AG04449 (cell line): ENCODE results near the gene POLA1.
A peak's percentile ranks its signal among the peaks of the same experiment; 100 is the strongest.

Experiments
- CTCF ChIA-PET: fragments of 350-600 bp; formaldehyde crosslinking; extraction: SDS; loops from one replicate; lab custom pipeline; 2021; ENCODE audit warnings: antibody characterized with exemption; lab: Yijun Ruan, JAX
- POLR2A ChIA-PET: fragments of 400-600, 350-600 bp; formaldehyde crosslinking; extraction: SDS; loops from one replicate; lab custom pipeline; 2020; ENCODE audit warnings: antibody characterized with exemption, inconsistent platforms; lab: Yijun Ruan, JAX
- DNase-seq: peaks from one replicate; pipeline ENCODE4 v3.0.0-alpha.2; 2010; ENCODE audit warnings: low read depth, low spot score
- H3K4me3 ChIP-seq: 2 replicates; pipeline ENCODE4 v1.5.1; 2011; ENCODE audit warnings: low read depth, mild to moderate bottlenecking, control low read depth, low read length
- TF ChIP-seq, protein P1 (sequence below): IDR thresholded peaks from one replicate; pipeline ENCODE4 v1.5.1; 2011; ENCODE audit warnings: mild to moderate bottlenecking, moderate library complexity, low read length, control low read depth, inconsistent platforms; ENCODE audit not compliant: insufficient read depth; ENCODE audit errors: missing control alignments

POLA1 gene, protein sequence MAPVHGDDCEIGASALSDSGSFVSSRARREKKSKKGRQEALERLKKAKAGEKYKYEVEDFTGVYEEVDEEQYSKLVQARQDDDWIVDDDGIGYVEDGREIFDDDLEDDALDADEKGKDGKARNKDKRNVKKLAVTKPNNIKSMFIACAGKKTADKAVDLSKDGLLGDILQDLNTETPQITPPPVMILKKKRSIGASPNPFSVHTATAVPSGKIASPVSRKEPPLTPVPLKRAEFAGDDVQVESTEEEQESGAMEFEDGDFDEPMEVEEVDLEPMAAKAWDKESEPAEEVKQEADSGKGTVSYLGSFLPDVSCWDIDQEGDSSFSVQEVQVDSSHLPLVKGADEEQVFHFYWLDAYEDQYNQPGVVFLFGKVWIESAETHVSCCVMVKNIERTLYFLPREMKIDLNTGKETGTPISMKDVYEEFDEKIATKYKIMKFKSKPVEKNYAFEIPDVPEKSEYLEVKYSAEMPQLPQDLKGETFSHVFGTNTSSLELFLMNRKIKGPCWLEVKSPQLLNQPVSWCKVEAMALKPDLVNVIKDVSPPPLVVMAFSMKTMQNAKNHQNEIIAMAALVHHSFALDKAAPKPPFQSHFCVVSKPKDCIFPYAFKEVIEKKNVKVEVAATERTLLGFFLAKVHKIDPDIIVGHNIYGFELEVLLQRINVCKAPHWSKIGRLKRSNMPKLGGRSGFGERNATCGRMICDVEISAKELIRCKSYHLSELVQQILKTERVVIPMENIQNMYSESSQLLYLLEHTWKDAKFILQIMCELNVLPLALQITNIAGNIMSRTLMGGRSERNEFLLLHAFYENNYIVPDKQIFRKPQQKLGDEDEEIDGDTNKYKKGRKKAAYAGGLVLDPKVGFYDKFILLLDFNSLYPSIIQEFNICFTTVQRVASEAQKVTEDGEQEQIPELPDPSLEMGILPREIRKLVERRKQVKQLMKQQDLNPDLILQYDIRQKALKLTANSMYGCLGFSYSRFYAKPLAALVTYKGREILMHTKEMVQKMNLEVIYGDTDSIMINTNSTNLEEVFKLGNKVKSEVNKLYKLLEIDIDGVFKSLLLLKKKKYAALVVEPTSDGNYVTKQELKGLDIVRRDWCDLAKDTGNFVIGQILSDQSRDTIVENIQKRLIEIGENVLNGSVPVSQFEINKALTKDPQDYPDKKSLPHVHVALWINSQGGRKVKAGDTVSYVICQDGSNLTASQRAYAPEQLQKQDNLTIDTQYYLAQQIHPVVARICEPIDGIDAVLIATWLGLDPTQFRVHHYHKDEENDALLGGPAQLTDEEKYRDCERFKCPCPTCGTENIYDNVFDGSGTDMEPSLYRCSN (N-terminal part only)

DNA sequence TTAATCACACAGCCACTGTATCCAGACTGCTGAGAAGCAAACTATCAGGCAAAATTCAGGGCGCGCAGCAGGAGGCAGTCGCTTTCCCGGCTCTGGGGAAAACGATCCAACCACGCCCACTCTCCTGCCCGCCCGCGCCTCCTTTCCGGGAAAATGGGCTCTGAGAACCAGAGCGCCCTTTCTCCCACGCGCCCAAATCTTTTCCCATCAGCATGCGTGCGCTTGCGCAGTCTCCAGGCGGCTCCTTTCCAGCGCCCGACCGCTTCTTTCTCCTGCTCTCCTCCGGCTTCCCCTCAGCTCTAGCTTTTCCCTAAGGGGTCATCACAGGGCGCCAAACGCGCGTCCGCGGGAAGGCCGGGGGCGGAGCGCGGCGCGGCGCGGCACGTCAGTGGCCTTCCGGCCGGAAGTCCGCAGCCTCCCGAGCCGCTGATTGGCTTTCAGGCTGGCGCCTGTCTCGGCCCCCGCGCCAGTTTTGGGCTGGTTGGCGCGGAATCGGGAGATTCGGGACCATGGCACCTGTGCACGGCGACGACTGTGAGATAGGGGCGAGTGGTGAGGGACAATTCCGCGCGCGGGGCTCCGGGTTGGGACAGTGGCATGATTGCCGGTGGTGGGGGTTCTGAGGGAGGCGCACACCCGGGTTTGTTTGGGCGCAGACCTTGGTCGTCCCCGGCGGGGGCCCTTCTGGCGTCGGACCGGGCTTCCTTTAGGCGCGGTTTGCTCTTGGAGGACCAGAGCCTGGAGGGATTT, at the start of gene POLA1:
POLA1 (plus strand) TSS at position 466 of the 750 bp plus-strand sequence; CDS start at position 510, 44 bp downstream.
- POLR2A ChIA-PET, result no interaction called here
- TF ChIP-seq, protein P1, sequence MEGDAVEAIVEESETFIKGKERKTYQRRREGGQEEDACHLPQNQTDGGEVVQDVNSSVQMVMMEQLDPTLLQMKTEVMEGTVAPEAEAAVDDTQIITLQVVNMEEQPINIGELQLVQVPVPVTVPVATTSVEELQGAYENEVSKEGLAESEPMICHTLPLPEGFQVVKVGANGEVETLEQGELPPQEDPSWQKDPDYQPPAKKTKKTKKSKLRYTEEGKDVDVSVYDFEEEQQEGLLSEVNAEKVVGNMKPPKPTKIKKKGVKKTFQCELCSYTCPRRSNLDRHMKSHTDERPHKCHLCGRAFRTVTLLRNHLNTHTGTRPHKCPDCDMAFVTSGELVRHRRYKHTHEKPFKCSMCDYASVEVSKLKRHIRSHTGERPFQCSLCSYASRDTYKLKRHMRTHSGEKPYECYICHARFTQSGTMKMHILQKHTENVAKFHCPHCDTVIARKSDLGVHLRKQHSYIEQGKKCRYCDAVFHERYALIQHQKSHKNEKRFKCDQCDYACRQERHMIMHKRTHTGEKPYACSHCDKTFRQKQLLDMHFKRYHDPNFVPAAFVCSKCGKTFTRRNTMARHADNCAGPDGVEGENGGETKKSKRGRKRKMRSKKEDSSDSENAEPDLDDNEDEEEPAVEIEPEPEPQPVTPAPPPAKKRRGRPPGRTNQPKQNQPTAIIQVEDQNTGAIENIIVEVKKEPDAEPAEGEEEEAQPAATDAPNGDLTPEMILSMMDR, result peak; percentile 30
- CTCF ChIA-PET, result interaction anchor here (0.6 kb wide), 1 partner anchor 17 kb away, joined by 3 read pairs; no protein-coding TSS in a partner anchor
- peak within 1 kb of the TSS; percentile 70 for H3K4me3 ChIP-seq
- peak; percentile 79 for DNase-seq

DNA sequence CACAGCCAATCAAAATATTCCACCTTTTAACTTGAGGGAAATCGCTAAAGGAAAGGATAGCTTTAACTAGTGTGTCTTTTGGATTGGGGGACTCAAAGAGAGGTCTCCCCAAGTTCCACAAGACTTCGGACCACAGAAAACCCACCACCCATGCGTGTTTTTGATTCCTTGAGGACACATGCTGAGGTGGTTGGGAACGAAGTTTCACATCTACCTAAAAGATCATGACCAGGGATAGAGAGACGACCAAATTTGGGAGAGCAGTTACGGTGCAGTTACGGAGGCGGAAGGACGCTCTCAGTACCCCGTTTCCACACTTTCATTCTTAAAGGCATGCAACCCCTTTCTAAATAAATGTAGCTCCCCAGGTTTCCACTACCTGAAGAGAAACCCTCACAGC, 47.7 kb upstream of the POLA1 start:
- DNase-seq, result no peak
- TF ChIP-seq, protein P1, result no peak
- no peak overlapping the region for H3K4me3 ChIP-seq
- POLR2A ChIA-PET, result no interaction called here
- CTCF ChIA-PET, result no interaction called here

DNA sequence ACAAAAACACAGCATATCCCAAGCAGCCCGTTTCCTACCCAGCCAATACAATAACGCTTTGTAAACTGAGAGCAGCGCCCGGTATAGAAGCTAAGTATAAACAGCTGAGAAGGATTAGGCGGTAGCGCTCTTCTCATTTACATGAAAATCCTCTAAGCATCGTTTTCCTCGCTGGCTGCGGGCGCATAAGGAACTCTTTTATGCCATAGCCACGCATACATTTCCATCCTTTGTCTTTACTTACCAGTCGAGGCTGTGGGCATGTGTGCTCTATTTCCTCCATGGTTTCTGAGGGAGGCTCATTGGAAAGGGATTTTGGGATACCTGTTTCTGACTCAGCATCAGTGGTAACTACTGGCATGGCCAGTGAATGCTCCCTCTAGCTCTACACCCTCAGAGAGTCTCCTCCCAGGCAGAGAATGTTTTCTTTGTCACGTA, 47.0 kb upstream of the POLA1 start:
- TF ChIP-seq, protein P1, result no peak
- peak overlapping the region; percentile 20 for H3K4me3 ChIP-seq
- DNase-seq, result no peak
- ChIA-PET POLR2A (no interaction called here), CTCF (interaction anchor here (1.0 kb wide), 1 partner anchor 18 kb away, joined by 4 read pairs; no protein-coding TSS in a partner anchor)

DNA sequence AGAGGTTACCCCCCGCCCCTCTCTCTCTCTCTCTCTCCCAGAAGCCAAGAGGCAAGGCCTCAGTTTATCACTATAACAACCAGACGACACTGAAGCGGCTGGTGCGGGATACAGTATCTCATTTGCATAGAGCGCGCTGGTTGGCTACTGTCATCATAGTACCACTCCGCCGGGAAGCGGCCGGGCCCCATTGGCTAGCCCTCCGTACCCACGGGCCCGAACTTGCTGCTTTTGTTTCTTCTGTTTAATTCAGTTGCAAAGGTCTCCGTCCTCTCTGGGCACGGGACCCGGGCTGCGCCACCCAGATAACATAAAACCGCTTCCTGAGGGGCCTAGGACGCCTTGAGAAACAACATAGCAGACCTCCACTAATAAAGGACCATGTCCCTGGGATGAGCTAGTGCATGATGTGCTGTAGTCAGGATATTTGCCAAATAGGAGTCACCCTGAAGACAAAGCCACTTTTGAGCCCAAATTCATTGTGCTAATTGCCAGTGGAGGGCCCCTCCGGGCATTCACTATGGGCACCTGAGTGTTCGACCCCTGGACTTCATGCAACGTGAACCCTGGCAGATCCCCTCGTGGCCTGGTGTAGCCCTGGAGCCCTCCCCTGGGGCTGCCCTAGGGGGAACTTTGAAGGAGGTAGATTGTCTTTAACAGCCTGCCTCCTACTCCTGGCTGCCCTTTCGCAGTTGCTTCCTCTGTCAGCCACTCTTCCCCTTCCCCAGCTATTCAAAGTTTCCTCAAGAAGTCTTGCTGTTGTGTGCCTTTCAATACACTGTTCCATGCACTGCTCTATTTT, 46.3 kb upstream of the POLA1 start, which contains the start of gene PCYT1B:
PCYT1B (minus strand) TSS at position 91 of the 802 bp plus-strand sequence. CDS start 242 bp downstream, outside the sequence.
- ChIA-PET CTCF (interaction anchor here (1.0 kb wide), 1 partner anchor 18 kb away, joined by 4 read pairs; no protein-coding TSS in a partner anchor), POLR2A (no interaction called here)
- H3K4me3 ChIP-seq, result peak within 1 kb of the TSS; percentile 29
- TF ChIP-seq, protein P1, result no peak
- DNase-seq, result no peak

DNA sequence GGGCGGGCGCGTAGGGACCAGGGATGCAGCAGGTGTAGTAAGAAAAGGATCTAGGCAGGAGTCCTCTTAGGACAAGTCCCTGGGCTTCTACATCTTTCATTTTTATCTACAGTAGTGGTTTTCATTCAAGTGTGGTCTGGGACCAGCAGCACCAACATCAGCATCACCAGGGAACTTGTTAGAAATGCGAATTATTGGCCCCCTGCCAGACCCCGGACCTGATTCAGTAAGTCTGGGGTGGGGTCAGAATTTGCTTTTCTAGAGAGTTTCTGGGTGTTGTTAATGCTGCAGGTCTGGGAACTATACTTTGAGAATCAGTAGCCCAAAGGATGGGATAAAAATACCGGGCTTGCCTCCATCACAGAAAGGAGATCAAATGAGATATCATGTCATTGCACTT, 45.2 kb upstream of the POLA1 start:
- no peak for DNase-seq
- CTCF ChIA-PET, result no interaction called here
- POLR2A ChIA-PET, result no interaction called here
- TF ChIP-seq, protein P1, result no peak
- H3K4me3 ChIP-seq, result no peak overlapping the region
